ENCODE data around the gene TMEM245.

TMEM245 gene

GRCh38 chr9:109143881-109144562, 24.3 kb upstream of the TMEM245 start:
- no peak overlapping the region for H3K4me3 ChIP-seq (ENCODE audit: low read depth, low read length)
- no peaks in the 10 kb centered on the region for H3K36me3 ChIP-seq (ENCODE audit: control insufficient read depth in 2 of 2, insufficient read depth in 1 of 2, low read length in 2 of 2)
- CTCF ChIA-PET = interaction anchor here (0.7 to 1.3 kb wide), 4 partner anchors 13 to 169 kb away, joined by 3 to 8 read pairs (median 4); no protein-coding TSS in a partner anchor
- H3K9me3 ChIP-seq (ENCODE audit: control insufficient read depth, insufficient read depth, low read depth, low read length) = no peaks in the 10 kb centered on the region
- POLR2A ChIA-PET = no interaction called here
- no peak overlapping the region for H3K27ac ChIP-seq (ENCODE audit: extremely low read depth, low read depth, low read length)
- H3K4me1 ChIP-seq (ENCODE audit: control insufficient read depth, insufficient read depth, low read length) = no peaks in the 10 kb centered on the region
- TF ChIP-seq ZNF548 (tag by site-specific recombination; IDR thresholded peaks at IDR 0.05) (no peak), ZNF837 (tag by site-specific recombination; IDR thresholded peaks at IDR 0.05) (no peak), ZNF18 (tag by site-specific recombination; IDR thresholded peaks at IDR 0.05) (no peak), BCL11B (tag by site-specific recombination; IDR thresholded peaks at IDR 0.05; ENCODE audit: low read depth) (no peak), SP3 (tag by site-specific recombination; IDR thresholded peaks at IDR 0.05) (no peak), ZNF629 (tag by site-specific recombination; IDR thresholded peaks at IDR 0.05) (no peak), TRIM28 (IDR thresholded peaks at IDR 0.05; ENCODE audit: borderline replicate concordance, low read length) (no peak), PRDM10 (tag by site-specific recombination; IDR thresholded peaks at IDR 0.05) (no peak), ZNF10 (tag by site-specific recombination; IDR thresholded peaks at IDR 0.05) (no peak), ZNF416 (tag by site-specific recombination; IDR thresholded peaks at IDR 0.05) (no peak), ZNF501 (tag by site-specific recombination; IDR thresholded peaks at IDR 0.05) (no peak), ZNF768 (tag by site-specific recombination; IDR thresholded peaks at IDR 0.05) (no peak), ZNF549 (tag by site-specific recombination; IDR thresholded peaks at IDR 0.05) (no peak), ZNF148 (tag by site-specific recombination; IDR thresholded peaks at IDR 0.05; ENCODE audit: borderline replicate concordance) (no peak), TCF7L2 (IDR thresholded peaks at IDR 0.05; ENCODE audit: borderline replicate concordance, low read depth, low read length) (no peak), SALL2 (tag by site-specific recombination; IDR thresholded peaks at IDR 0.05; ENCODE audit: borderline replicate concordance) (no peak), GFI1B (tag by site-specific recombination; IDR thresholded peaks at IDR 0.05) (no peak), ZFP37 (tag by site-specific recombination; IDR thresholded peaks at IDR 0.05) (no peak), ZNF174 (tag by site-specific recombination; IDR thresholded peaks at IDR 0.05) (no peak), KLF10 (tag by site-specific recombination; IDR thresholded peaks at IDR 0.05) (no peak)
